A673 (cell line): ENCODE data around the gene KANSL1. TPM values are rescaled to one million over a fixed set of nuclear protein-coding genes. Genes with fewer than 3 reads are reported as not detected.

Experiments used
- BruUV-seq: library from RNA; stranded (reverse); fragments of 400-500 nt; replicated peaks from 2 replicates; lab custom pipeline; 2021; lab: Mats Ljungman, UMichigan
- CTCF ChIA-PET: fragments of 300-600 bp; sonication (Branson Sonifier 250); formaldehyde crosslinking; loops from one replicate; lab custom pipeline; 2022; ENCODE audit warnings: antibody characterized with exemption; lab: Charles Lee
- POLR2A ChIA-PET: fragments of 300-600 bp; sonication (Branson Sonifier 250); formaldehyde crosslinking; loops from one replicate; lab custom pipeline; 2022; ENCODE audit warnings: antibody characterized with exemption; ENCODE audit not compliant: low non-redundant PET; lab: Charles Lee
- DNase-seq: peaks from one replicate; pipeline ENCODE4 v3.0.0-alpha.2; 2015; ENCODE audit warnings: low spot score
- H3K27ac ChIP-seq: fragments of 200-600 bp; sonication (generic); 2 replicates; pipeline ENCODE4 v1.5.1; 2016; ENCODE audit warnings: mixed run types, low read depth, mild to moderate bottlenecking, mixed read lengths, antibody characterized with exemption, low read length; ENCODE audit not compliant: poor library complexity, severe bottlenecking
- H3K27me3 ChIP-seq: fragments of 200-600 bp; sonication (generic); replicated peaks from 2 replicates; pipeline ENCODE4 v1.6.1; 2017; ENCODE audit warnings: mixed run types, low read depth, mild to moderate bottlenecking, mixed read lengths, antibody characterized with exemption, low read length; ENCODE audit not compliant: insufficient read depth, poor library complexity
- H3K36me3 ChIP-seq: fragments of 200-600 bp; sonication (generic); 2 replicates; pipeline ENCODE4 v1.6.1; 2016; ENCODE audit warnings: mixed run types, mild to moderate bottlenecking, mixed read lengths, antibody characterized with exemption, low read length; ENCODE audit not compliant: insufficient read depth, poor library complexity, severe bottlenecking
- H3K4me1 ChIP-seq: fragments of 200-600 bp; sonication (generic); 2 replicates; pipeline ENCODE4 v1.6.1; 2017; ENCODE audit warnings: mixed run types, mild to moderate bottlenecking, mixed read lengths, antibody characterized with exemption, low read length; ENCODE audit not compliant: insufficient read depth, poor library complexity, severe bottlenecking
- H3K4me3 ChIP-seq: fragments of 200-600 bp; sonication (generic); 2 replicates; pipeline ENCODE4 v1.5.1; 2016; ENCODE audit warnings: low read depth, mixed run types, mild to moderate bottlenecking, mixed read lengths, low read length; ENCODE audit not compliant: poor library complexity, severe bottlenecking
- H3K9me3 ChIP-seq: fragments of 200-600 bp; sonication (generic); 2 replicates; pipeline ENCODE4 v1.6.1; 2016; ENCODE audit warnings: mixed run types, low read depth, mild to moderate bottlenecking, mixed read lengths, antibody characterized with exemption, low read length; ENCODE audit not compliant: poor library complexity, severe bottlenecking
- EZH2 ChIP-seq: fragments of 200-600 bp; sonication (generic); IDR thresholded peaks from 2 replicates; pipeline ENCODE4 v1.6.1; 2017; ENCODE audit warnings: borderline replicate concordance, low read depth, mild to moderate bottlenecking, mixed read lengths, antibody characterized with exemption, low read length; ENCODE audit not compliant: poor library complexity, severe bottlenecking
- intact Hi-C: fragments of 100-400 bp; cut with micrococcal nuclease; formaldehyde crosslinking; loops from one replicate; pipeline ENCODE4 v1.10.0; 2022; ENCODE audit not compliant: unreplicated experiment
- total RNA-seq: library from RNA; stranded (reverse); gene quantifications from 2 replicates; pipeline ENCODE4 v1.2.3, GENCODE V29; 2021
- TF ChIP-seq, protein P1 (sequence below): fragments of 300-800, 200-600 bp; sonication (generic); conservative IDR thresholded peaks from 2 replicates; pipeline ENCODE4 v1.5.1; 2017; ENCODE audit warnings: low read depth, mild to moderate bottlenecking, antibody characterized with exemption, low read length, moderate library complexity, mixed read lengths

The KANSL1 gene
- total RNA-seq, 1 experiment from 2014 or later: 64.9 TPM

DNA sequence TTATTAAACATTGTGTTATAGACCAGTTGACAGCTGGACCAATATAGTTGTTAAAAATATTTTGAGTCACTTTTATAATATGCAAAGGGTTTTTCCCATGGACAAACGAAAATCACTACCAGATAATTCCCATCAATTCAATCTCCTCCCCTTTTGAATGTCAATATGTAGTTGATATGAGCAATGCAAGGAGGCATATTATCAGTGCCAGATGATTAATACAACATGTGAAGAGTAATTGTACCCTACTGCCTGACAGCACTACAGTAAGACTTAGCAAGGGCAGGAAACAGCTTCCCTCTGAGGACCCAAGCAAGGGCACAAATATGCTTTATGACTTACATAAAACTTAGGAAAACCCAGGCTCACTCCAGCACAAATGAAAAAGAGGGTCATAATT, 17.3 kb downstream of the KANSL1 start:
- Histone ChIP-seq H3K27ac (no peak overlapping the region), H3K27me3 (no peaks in the 10 kb centered on the region), H3K9me3 (no peaks in the 10 kb centered on the region), H3K36me3 (peaks cover 15% of the 10 kb centered on the region), H3K4me3 (no peak overlapping the region), H3K4me1 (peaks cover 25% of the 10 kb centered on the region)
- ChIA-PET CTCF (interaction anchor here (0.6 to 0.7 kb wide), 2 partner anchors 9 to 37 kb away, joined by 4 to 6 read pairs; no protein-coding TSS in a partner anchor), POLR2A (no interaction called here)
- no peak for TF ChIP-seq EZH2
- TF ChIP-seq, protein P1, sequence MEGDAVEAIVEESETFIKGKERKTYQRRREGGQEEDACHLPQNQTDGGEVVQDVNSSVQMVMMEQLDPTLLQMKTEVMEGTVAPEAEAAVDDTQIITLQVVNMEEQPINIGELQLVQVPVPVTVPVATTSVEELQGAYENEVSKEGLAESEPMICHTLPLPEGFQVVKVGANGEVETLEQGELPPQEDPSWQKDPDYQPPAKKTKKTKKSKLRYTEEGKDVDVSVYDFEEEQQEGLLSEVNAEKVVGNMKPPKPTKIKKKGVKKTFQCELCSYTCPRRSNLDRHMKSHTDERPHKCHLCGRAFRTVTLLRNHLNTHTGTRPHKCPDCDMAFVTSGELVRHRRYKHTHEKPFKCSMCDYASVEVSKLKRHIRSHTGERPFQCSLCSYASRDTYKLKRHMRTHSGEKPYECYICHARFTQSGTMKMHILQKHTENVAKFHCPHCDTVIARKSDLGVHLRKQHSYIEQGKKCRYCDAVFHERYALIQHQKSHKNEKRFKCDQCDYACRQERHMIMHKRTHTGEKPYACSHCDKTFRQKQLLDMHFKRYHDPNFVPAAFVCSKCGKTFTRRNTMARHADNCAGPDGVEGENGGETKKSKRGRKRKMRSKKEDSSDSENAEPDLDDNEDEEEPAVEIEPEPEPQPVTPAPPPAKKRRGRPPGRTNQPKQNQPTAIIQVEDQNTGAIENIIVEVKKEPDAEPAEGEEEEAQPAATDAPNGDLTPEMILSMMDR: no peak
- no TSS peak for BruUV-seq
- no peak for DNase-seq
- intact Hi-C loops: no loop called here

DNA sequence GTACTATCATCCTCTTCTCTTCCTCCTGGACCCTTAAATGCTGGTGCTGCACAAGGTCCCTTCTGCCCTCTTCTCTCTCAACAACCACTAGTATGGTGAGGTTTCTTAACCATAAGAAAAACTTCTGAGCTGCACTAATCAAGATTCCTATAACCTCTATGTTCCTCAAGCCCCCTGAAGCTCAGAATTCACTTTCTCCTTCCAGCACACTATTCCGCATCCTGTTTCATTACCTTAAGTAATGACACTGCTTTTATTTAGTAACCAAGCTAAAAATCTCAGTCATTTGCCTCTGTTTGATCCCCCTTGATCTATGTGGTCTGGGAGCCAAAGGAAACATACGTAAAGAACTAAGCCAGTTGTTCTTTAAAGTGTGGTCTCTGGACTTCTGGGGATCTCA, 20.1 kb downstream of the KANSL1 start:
- no peak for DNase-seq
- CTCF ChIA-PET: interaction anchor here (1.0 kb wide), 1 partner anchor 20 kb away, joined by 5 read pairs; the partner anchor contains the start of gene KANSL1
- intact Hi-C loops: no loop called here
- Histone ChIP-seq H3K36me3 (peaks cover 31% of the 10 kb centered on the region), H3K4me1 (peaks cover 21% of the 10 kb centered on the region), H3K27me3 (no peaks in the 10 kb centered on the region), H3K27ac (no peak overlapping the region), H3K4me3 (no peak overlapping the region), H3K9me3 (no peaks in the 10 kb centered on the region)
- BruUV-seq: no TSS peak
- TF ChIP-seq, protein P1: no peak
- TF ChIP-seq EZH2: no peak
- POLR2A ChIA-PET: no interaction called here

DNA sequence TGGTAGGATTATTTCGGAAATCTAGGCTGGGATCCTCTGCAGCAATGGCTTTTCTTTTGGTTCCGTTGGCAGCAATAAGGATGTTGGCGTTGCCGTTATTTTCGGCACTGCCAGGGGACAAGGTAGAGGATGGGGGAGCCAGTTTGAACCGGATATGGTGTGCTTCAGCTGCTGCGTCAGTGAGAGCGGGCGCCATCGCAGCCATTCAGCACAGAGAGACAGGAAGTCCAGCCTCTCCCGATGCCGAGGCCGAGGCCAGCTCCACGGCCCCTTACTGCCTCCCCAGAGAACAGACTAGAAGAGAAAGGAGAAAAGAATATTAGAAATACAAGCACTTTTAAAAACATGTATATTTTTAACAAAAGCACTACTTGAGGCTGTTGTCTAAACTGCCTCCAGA, 21.3 kb downstream of the KANSL1 start:
- H3K4me3 ChIP-seq: no peak overlapping the region
- no peaks in the 10 kb centered on the region for H3K27me3 ChIP-seq
- no peaks in the 10 kb centered on the region for H3K9me3 ChIP-seq
- H3K4me1 ChIP-seq: peaks cover 28% of the 10 kb centered on the region
- intact Hi-C loops: no loop called here
- BruUV-seq: no TSS peak
- CTCF ChIA-PET: no interaction called here
- no peak overlapping the region for H3K27ac ChIP-seq
- no peak for DNase-seq
- H3K36me3 ChIP-seq: peaks cover 37% of the 10 kb centered on the region
- POLR2A ChIA-PET: interaction anchor here (0.6 kb wide), 1 partner anchor 11 kb away, joined by 3 read pairs; no protein-coding TSS in a partner anchor
- no peak for TF ChIP-seq EZH2
- TF ChIP-seq, protein P1: no peak
